ENCODE results near the gene DIS3L.
"Not testable (repeated sequence)": the region's sequence is repeated elsewhere in the genome, so short reads cannot be mapped to it uniquely, and the experiment has no call there.

Gene DIS3L

DNA sequence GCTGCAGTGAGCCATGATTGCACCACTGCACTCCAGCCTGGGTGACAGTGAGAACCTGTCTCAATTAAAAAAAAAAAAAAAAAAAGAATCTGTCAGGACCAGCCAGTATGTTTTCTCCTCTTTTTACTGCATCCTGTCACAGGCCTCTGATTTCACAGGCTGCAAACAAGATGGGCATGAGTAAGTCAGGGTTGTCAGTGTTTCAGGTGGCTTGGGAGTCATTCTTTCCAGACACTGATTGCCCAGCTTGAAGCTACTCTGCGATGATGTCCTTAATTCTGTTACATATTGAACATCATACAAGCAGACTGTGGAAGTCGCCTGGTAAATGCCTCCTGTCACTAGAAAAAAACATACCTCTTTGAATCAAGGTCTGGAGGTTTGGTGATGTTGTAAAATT is 18.8 kb downstream of the DIS3L start:
- no peak for DNase-seq

DNA sequence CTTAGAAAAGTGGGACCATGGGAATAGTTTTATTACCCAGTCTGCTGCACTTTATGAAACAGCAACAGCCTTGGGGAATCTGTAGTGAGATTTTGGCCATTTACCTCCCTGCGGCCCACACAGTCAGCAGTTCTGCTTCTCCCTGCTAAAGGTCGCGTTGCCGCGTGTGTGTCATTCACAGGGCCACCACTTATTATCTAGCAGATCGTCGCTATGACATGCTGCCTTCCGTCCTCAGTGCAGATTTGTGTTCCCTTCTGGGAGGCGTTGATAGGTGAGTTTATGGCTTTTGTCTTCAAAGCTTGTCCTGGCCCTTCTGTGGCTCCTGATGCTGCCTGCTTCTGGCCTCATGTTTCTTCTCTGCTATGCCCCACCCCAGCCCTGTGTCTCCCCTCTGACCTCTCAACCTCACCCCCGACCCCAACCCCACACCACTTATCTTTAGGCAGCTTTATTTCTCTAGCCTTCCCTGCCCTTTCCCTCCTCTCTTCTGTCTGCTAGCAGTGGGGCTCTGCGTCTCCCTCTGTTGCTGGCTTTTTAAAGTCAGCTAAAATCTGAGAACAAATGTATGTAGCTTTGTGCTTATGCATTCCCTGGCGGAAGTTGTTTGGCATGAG is 30.1 kb downstream of the DIS3L start:
- DNase-seq = no peak

DNA sequence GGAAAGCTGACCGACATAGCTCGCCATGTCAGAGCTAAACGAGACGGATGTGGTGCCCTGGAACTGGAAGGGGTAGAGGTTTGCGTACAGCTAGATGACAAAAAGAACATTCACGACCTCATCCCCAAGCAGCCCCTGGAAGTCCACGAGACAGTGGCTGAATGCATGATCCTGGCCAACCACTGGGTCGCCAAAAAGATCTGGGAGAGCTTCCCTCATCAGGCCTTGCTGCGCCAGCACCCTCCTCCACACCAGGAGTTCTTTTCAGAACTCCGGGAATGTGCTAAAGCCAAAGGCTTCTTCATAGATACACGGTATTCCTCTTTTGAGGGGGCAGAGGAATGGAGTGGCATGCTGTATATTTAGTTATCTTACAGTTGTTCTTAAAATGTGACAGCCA is 32.7 kb downstream of the DIS3L start:
- no peak for DNase-seq

DNA sequence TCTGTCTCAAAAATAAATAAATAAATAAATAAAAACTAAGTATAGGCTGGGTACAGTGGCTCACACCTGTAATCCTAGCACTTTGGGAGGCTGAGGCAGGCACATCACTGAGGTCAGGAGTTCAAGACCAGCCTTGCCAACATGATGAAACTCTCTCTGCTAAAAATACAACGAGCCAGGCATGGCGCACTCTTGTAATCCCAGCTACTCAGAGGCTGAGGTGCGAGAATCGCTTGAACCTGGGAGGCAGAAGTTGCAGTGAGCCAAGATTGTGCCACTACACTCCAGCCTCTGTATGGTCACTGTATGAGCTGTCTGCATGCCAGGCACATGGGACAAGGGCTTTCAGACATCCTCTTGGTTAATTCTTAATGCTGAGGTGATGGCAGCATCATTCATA is 34.4 kb downstream of the DIS3L start:
- no peak for DNase-seq

DNA sequence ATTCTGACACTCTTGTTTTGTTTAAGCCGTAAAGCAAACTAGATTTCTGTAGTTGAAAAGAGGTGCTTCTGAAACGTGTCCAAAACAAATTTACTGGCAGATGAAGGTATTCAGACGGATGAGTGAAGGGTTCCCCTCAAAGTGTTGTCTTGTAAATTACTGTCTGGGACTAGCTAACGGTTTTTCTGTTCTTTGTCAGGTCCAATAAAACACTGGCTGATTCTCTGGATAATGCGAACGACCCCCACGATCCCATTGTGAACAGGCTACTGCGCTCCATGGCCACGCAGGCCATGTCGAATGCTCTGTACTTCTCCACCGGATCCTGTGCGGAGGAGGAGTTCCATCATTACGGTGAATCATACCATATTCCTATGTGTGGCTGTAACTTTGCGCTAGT is 35.4 kb downstream of the DIS3L start:
- no peak for DNase-seq

DNA sequence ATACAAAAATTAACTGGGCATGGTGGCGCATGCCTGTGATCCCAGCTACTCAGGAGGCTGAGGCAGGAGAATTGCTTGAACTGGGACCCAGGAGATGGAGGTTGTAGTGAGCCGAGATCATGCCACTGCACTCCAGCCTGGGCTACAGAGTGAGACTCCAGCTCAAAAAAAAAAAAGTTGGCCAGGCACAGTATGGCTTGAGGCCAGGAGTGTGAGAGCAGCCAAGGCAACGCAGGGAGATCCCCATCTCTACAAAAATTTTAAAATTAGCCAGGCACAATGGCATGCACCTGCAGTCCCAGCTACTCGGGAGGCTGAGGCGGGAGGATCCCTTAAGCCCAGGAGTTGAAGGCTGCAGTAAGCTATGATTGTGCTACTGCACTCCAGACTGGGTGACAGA is 55.2 kb downstream of the DIS3L start:
- DNase-seq = not testable (repeated sequence)

DNA sequence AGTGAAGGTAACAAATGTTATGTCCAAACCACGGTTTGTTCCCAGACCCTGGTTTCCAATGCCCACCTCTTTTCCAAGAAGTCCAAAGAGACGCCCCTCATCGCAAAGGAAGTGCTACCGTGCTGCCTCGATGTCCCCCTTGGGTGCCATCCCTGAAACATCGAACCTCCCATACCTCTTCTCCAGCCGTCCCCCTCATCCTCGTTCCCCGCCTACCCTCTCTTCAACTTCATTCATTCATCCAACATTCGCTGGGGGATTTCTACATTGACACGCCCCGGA is 62.6 kb downstream of the DIS3L start:
- DNase-seq = no peak

DNA sequence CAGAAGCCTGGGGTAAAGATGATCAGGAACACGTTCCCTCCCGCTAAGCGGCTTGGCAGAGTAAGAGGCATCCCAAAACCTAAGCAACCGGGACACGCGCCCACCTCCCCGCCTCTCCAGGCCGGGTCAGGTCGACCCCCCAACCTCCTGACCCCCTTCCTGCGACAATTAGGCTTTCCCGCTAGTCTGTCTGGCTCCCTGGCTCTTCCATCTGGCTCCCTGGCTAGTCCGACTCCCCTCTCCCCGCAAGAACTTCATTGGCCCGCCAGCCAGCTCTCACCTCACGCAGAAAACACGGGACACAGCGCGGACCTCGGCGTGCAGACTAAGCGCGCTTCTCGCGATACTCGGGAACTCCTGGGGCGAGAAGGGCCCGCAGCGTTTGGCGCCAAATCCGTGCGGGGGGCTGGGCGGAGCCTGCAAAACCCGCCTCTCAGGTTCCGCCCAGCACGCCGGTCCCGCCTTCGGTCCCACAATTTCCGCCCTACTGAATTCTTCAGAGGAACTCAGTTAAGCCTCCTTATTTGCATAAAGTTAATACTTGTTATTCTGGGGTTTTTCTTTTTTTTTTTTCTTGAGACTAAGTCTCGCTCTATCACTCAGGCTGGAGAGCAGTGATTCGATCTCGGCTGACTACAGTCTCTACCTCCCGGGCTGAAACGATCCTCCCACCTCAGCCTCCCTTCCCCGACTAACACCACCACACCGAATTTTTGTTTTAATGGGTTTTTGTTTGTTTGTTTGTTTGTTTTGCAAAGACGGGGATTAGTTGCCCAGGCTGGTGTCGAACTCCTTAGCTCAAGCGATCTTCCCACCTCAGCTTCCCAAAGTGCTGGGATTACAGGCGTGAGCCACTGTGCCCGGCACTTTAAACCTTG is 63.2 kb downstream of the DIS3L start, which contains the start of gene TIPIN:
Gene TIPIN, minus strand, starts transcription at position 327 of the 878 bp plus-strand sequence. CDS start 3,738 bp downstream, outside the sequence.
- DNase-seq = peak; percentile 93 to 95

DNA sequence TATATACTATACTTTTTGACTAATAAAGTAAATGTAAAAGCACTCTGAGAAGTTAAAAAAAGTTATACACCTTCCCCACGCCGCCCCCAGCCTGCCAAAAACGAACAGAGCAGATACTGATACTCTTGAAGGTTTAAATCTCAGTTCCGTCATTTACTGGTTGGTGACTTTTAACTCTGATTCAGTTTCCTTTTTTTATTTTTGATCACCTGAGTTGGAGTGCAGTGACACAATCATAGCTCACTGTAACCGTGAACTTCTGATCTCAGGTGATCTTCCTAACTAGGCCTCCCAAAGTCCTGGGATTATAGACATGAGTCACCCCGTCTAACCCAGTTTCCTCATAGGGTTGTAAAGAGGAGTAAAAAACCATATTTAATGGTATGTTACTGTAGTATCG is 66.4 kb downstream of the DIS3L start:
- DNase-seq = no peak

DNA sequence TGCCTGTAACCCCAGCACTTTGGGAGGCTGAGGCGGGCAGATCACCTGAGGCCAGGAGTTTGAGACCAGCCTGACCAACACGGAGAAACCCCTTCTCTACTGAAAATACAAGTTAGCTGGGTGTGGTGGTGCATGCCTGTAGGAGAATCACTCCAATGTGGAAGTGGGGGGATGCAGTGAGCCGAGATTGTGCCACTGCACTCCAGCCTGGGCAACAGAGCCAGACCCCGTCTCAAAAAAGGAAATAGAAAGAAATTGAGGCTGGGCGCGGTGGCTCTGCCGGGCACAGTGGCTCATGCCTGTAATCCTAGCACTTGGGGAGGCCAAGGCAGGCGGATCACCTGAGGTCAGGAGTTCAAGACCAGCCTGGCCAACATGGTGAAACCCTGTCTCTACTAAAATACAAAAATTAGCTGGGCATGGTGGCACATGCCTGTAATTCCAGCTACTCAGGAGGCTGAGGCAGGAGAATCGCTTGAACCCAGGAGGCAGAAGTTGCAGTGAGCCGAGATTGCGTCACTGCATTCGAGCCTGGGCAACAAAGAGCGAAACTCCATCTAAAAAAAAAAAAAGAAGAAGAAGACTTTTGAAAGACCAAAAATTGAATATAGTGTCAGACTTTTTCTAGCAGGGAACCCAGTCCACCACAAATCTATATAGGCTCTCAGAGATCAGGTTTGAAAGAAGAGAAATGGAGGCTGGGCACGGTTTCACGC is 68.5 kb downstream of the DIS3L start:
- DNase-seq = not testable (repeated sequence)

DNA sequence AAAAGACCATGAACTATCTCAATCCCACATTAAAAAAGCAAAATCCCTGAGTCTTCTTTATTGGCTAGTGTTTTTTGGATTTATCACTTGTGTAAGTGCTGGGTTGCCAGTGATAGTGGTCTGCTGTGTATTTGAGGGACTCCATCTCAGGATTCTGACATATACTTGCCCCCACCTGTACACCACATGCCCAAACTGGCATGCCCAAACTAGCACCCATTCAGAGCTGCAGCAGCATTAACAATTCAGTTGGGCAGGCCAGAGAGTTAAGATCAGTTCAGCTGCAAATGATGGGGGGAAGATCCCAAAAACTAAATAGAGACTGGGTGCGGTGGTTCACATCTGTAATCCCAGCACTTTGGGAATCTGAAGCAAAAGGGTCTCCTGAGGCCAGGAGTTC is 69.4 kb downstream of the DIS3L start:
- DNase-seq = no peak

DNA sequence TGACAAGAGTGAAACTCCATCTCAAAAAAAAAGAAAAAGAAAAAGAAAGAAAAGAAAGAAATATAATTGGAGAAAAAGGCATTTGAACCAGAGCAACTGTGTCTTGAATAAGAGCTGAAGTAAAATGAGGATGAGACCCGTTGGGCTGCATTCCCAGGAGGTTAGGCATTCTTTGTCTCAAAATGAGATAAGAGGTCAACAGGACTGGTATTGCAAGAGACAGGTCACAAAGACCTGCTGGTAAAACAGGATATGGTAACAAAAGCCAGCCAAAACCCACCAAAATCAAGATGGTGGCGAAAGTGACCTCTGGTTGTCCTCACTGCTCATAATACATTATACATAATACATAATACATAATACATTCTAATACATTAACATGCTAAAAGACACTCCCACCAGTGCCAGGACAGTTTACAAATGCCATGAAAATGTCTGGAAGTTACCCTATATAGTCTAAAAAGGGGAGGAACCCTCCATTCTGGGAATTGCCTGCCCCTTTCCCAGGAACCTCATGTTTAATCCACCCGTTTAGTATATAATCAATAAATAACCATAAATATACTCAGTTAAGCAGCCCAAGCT is 71.7 kb downstream of the DIS3L start:
- no peak for DNase-seq

DNA sequence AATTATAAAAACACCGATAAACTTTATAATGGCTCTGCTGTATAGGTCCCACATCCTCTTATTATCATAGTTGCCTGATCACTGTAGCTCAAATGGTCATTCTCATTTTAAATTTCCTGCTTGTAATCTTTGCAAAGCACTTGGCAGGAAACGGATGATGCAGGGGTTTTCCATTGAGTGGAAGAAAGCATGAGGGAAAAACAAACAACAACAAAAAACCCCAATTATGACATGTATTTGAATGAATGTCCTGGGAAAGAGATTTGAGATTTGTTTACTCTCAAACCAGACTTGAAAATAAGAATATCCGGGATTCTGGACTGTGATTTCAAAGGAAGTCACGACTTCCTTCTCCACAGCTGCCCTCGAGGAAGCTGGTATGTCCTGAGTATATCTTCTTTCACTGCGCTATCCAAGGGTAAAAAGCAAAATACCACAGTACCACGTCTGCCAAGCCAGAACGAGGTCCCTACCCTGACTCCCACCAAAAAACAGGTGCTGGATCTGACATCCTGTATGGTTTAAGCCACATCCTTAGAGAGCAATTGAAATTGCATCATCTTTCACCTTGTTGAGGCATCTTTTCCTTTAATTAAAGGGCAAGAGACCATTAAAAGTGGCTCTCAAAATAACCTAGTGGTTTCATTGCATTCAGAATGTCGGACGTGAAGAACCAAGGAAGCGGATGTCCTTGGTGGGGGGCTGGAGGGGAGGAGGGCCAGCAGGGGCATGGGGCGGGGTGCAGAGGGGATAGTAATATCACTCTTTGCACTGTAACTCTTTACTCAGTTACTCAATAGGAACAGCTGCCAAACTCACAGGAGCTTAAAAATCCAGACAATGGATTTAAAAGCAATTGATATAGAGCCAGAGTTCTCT is 76.6 kb downstream of the DIS3L start:
- DNase-seq = peak in 1 of 2 experiments; percentile 15

DNA sequence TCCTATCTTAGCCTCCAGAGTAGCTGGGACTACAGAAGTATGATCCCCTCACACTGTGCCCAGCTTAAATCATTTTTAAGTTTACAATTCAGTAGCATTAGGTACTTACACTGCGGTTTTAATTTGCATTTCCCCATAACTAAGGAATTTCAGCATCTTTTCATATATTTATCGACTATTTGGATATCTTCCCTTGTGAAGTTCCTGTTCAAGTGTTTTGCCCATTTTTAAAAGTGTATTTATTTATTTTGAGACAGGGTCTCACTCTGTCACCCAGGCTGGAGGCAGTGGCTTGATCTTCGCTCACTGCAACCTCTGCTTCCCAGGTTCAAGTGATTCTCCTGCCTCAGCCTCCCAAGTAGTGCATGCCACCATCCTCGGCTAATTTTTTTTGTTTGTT is 80.8 kb downstream of the DIS3L start:
- no peak for DNase-seq

DNA sequence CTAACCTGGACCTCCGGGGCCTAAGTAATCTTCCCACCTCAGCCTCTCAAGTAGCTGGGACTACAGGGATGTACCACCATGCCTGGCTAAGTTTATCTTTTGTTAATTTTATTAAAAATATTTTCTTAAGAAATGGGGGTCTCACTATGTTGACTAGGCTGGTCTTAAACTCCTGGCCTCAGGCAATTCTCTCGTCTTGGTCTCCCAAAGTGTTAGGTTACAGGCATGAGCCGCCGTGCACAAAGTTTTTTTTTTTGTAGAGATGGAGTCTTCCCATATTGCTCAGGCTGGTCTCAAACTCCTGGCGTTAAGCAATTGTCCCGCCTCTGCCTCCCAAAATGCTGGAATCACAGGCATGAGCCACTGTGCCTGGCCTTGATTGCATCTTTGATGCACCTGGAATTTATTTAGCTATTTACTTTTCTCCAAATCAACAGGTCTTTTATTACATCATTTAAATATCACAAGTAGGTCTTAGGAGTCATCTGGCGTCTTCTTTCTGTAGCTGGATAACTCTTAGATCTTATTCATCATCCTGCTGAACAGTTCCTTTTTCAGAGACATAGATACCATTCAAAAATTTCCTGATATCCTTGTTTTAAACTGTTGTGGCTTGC is 85.6 kb downstream of the DIS3L start:
- no peak for DNase-seq

DNA sequence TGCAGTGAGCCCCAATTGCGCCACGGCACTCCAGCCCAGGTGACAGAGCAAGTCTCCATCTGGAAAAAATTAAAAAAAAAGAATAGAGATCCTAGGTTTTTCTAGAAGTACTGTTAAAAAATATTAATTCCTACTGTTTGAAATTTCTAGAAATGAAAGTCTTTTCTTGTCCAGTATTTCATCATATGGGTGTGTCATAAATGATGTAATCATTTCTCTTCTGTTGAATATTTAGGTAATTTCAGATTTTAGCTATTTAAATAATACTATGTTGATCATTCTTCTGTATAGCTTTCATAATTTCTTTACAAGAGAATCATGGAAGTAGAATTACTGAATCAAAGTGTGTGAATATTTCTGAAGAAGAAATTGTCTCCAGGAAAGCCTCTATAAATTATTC is 88.0 kb downstream of the DIS3L start:
- DNase-seq = not testable (repeated sequence)

Measured in AML-193 (cell line).